COLO668 (cell line): ENCODE results near the gene AGK.
A peak's percentile ranks its signal among the peaks of the same experiment; 100 is the strongest.
"Not testable (repeated sequence)": the region's sequence is repeated elsewhere in the genome, so short reads cannot be mapped to it uniquely, and the experiment has no call there.

ENCODE experiments used
- DNase-seq: peaks from one replicate; lab custom pipeline; 2025; ENCODE audit not compliant: unreplicated experiment; lab: John Stamatoyannopoulos, UW

The AGK gene

GRCh38 chr7:141674171-141674671 is 123.0 kb downstream of the AGK start:
- DNase-seq, result no peak

DNA sequence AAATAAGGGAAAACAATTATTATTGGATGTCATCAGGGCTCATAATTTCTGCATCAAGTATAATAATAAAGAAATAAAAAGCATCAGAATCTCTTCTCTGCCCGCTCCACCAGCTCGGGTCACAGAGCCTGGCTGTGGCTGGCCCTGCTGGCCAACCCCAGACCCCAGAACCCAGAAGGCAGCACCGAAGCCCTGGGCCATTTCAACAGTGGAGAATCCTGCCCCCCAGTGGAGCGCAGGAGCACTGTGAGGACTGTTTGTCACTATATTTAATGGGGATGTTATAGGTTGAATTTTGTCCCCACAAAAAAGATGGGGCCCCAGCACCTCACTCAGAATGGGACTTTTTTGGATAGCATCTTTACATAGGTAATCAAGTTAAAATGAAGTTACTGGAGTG is 123.5 kb downstream of the AGK start:
- no peak for DNase-seq

DNA sequence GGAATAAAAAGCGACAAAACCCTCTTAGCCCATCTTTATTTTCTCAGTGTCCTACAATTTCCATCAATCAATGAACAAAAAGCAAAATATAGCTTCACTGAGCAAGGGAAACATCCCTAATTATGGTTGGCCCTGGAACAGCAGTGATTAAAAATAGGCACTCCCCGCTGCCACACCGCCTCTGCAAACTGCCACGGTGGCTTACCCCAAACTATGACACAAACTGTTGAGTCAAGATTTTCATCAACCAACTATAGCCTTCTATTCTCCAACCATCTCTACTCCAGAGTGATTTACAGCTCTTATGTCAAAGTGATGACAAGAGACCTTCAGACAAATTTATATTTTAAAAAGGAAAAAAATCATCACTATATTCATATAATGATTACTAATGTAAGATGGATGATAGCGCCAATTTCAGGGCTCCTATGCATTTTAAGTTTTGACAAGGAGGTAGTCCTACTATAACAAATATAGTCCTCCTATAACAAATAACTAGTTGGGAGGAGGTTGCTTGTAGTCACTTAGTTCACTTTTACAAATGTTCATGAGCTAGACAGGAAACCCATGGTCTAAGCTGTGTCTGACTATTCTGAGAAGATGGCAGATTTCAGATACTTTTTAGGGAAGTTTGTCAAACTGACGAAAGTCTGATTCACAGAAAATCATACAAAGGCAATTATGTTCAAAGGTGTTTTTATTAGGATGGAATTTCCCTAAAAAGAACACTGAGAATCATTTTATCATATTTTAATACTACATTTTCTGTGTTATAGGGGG is 124.4 kb downstream of the AGK start:
- no peak for DNase-seq

DNA sequence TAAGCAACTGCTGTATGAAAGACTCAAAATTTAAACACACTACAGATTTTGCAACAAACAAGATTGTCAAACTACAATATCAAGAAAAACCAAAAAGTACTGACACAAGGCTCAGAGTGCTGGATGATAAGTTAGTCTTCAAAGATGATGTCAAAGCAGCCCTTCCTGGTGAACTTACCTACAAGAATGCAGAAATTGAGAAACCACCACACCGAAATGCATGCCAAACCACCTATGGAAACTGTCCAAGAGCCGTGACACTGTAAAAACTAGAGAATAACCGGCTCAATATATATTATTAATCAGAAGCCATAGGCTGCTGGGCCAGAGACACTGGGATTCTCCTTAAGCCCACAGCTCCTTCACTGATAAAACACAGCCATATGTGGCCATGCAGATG is 125.4 kb downstream of the AGK start:
- no peak for DNase-seq

DNA sequence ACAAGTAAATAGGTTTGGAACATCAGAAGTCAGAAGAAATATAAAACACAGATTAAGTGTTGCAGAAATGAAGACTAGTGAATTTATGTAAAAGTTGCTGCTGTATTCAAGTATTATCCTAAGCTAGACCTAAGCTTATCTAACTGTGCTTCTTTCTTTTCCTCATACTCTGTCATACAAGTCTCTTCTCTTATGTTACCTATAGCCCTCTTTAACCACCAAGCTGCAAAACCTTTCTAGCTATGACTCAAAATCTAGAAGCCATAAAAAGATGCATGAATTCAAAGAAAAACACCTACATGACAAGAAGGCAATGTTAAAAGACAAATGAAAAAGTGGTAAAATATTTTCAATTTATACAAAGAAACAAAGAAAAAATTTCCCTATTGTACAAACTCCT is 127.8 kb downstream of the AGK start:
- DNase-seq, result no peak

- no peak for DNase-seq
Measured at GRCh38 chr7:141685285-141686023, 134.2 kb downstream of the AGK start.

GRCh38 chr7:141686074-141686473 is 134.9 kb downstream of the AGK start:
- no peak for DNase-seq

GRCh38 chr7:141686670-141687069 is 135.5 kb downstream of the AGK start:
- no peak for DNase-seq

- DNase-seq, result no peak
Measured at GRCh38 chr7:141688043-141688442, 136.8 kb downstream of the AGK start.

GRCh38 chr7:141689072-141689825 is 138.0 kb downstream of the AGK start:
- not testable (repeated sequence) for DNase-seq

GRCh38 chr7:141691540-141691939 is 140.3 kb downstream of the AGK start:
- no peak for DNase-seq

GRCh38 chr7:141691961-141692360 is 140.8 kb downstream of the AGK start:
- DNase-seq, result no peak

DNA sequence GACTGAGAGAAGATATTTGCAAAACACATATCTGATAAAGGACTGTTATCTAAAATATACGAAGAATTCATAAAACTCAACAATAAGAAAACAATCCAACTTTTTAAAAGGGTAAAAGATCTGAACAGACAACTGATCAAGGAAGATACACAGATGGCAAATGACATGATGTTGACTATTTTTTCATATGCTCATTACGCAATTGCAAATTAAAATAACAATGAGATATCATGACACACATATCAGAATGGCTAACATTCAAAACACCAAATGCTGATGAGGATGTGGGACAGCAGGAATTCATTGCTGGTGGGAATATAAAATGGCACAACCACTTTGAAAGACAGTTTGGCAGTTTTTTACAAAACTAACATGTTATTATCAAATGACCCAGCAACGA is 141.9 kb downstream of the AGK start:
- DNase-seq, result no peak

- DNase-seq, result peak; percentile 83
Measured at GRCh38 chr7:141695803-141696289, 144.6 kb downstream of the AGK start.

GRCh38 chr7:141696348-141696747 is 145.1 kb downstream of the AGK start:
- no peak for DNase-seq

- DNase-seq, result no peak
Measured at GRCh38 chr7:141697211-141697871, 146.1 kb downstream of the AGK start.

GRCh38 chr7:141698247-141699015 is 147.2 kb downstream of the AGK start:
- peak; percentile 11 for DNase-seq

DNA sequence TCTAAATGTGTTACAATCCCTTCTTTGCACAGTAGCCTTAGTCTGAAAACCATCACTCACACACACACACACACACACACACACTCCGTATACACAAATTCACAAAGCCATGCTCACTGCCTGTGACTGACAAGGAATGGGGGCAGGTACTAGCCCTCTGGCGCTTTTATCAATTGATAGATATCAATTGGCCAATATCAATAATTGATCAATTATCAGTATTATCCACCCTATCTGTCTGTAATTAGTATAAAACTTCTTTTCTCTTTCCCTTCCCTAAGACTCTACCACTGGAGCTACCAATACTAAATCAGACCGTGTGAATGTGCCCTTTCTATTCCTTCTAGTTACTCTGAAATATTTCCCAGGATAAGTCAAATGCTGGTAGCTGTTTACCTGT is 148.7 kb downstream of the AGK start:
- DNase-seq, result no peak

DNA sequence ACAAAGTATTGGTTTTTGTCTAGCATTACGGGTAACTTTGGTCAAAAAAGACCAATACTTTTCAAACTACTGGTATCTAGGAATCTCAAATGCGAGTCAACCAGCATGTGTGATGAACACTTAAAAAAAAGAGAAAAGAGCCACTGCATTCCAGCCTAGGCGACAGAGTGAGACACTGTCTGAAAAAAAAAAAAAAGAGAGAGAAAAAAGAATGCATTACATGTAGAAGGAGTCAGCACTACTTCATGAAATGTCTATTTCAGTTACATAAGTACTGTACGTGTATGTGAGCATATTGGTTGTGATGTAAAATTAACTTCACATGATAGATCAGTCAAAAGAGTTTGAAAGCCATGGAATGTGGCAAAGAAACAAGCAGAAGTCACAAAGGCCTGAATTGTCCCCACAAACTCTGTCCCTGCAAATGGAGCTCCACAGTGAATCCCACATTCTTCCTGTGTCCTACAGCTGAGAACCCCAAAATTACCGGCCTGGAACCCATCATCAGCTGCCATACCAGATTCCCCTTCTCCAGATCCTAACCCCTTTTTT is 149.2 kb downstream of the AGK start:
- no peak for DNase-seq

DNA sequence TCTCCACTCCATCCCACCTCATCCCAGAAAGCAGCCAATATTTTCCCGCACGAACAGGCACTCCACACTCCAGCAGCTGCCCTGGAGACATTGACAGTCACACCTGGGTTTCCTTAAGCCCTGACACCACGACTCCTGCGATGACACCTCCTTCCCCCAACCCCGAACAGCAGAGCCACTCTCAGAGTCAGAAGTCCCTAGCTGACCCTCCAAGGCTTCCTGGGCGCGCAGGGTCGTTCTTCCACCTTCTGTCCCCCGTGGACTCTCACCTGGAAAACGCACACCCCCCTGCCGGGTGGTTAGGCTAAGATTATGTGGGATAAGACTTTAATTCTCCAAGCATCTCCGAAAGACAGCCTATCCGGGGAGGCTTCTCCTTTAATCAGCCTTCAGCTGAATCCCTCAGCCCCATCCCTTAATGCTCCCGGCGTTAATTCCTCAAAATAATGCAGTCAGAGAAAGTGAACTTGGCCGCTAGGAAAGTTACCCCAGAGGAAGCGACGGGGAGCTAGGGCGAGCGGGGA is 149.7 kb downstream of the AGK start:
- DNase-seq, result peak; percentile 20
